SU-DHL-6 (cell line): ENCODE results near the gene ARHGEF38.

Experiments used
- H2AFZ ChIP-seq: fragments of 200-600 bp; sonication (generic); 2 replicates; pipeline ENCODE4 v1.6.1; 2014; ENCODE audit warnings: low read depth, mild to moderate bottlenecking, moderate library complexity, mixed read lengths, antibody characterized with exemption, low read length; ENCODE audit not compliant: severe bottlenecking
- H3F3A ChIP-seq: fragments of 200-600 bp; shearing (Covaris generic); 2 replicates; pipeline ENCODE4 v1.6.0; 2016; ENCODE audit warnings: antibody characterized with exemption, mild to moderate bottlenecking; ENCODE audit not compliant: insufficient read depth
- H3K27ac ChIP-seq: fragments of 200-600 bp; sonication (generic); 2 replicates; pipeline ENCODE4 v1.5.1; 2016; ENCODE audit warnings: low read depth, mild to moderate bottlenecking, low read length, moderate library complexity, mixed read lengths
- H3K27me3 ChIP-seq: fragments of 200-600 bp; sonication (generic), shearing (Covaris generic); 2 replicates; pipeline ENCODE4 v1.6.0; 2014; ENCODE audit warnings: mild to moderate bottlenecking, low read length
- H3K36me3 ChIP-seq: fragments of 200-600 bp; sonication (generic); 2 replicates; pipeline ENCODE4 v1.6.1; 2014; ENCODE audit warnings: mild to moderate bottlenecking, low read length, mixed read lengths
- H3K4me2 ChIP-seq: fragments of 300-600, 200-600 bp; shearing (Covaris generic), sonication (generic); 2 replicates; pipeline ENCODE4 v1.6.0; 2014; ENCODE audit warnings: low read length, low read depth, mild to moderate bottlenecking; ENCODE audit not compliant: poor library complexity, severe bottlenecking
- H3K4me3 ChIP-seq: fragments of 200-600 bp; sonication (generic); 2 replicates; pipeline ENCODE4 v1.5.1; 2014; ENCODE audit warnings: antibody characterized with exemption, low read length, mild to moderate bottlenecking, mixed read lengths; ENCODE audit not compliant: insufficient read depth, poor library complexity, severe bottlenecking
- H3K79me2 ChIP-seq: fragments of 200-600 bp; sonication (generic); 2 replicates; pipeline ENCODE4 v1.6.1; 2014; ENCODE audit warnings: mild to moderate bottlenecking, low read length, moderate library complexity; ENCODE audit not compliant: insufficient read depth
- H3K9ac ChIP-seq: fragments of 200-600 bp; sonication (generic); 2 replicates; pipeline ENCODE4 v1.7.0; 2014; ENCODE audit warnings: mild to moderate bottlenecking, low read length
- H3K9me2 ChIP-seq: fragments of 200-600 bp; sonication (generic); replicated peaks from 2 replicates; pipeline ENCODE4 v1.6.1; 2014; ENCODE audit warnings: low read length; ENCODE audit not compliant: insufficient read depth
- H3K9me3 ChIP-seq: fragments of 200-600 bp; sonication (generic); 2 replicates; pipeline ENCODE4 v1.6.1; 2014; ENCODE audit warnings: low read length, mixed read lengths; ENCODE audit not compliant: insufficient read depth
- H4K20me1 ChIP-seq: fragments of 200-600 bp; sonication (generic); 2 replicates; pipeline ENCODE4 v1.6.1; 2014; ENCODE audit warnings: low read depth, mild to moderate bottlenecking, antibody characterized with exemption, low read length, moderate library complexity, mixed read lengths
- EZH2phosphoT487 ChIP-seq: fragments of 200-600 bp; sonication (generic), shearing (Covaris generic); conservative IDR thresholded peaks from 2 replicates; pipeline ENCODE4 v1.6.1; 2018; ENCODE audit warnings: mild to moderate bottlenecking, antibody characterized with exemption, low read length, moderate library complexity, mixed read lengths
- TF ChIP-seq, protein P1 (sequence below): fragments of 200-600 bp; sonication (generic); IDR thresholded peaks from one replicate; pipeline ENCODE4 v1.5.1; 2017; ENCODE audit warnings: antibody characterized with exemption, mild to moderate bottlenecking, low read length, moderate library complexity; ENCODE audit not compliant: insufficient read depth, poor library complexity, severe bottlenecking

ARHGEF38 gene

DNA sequence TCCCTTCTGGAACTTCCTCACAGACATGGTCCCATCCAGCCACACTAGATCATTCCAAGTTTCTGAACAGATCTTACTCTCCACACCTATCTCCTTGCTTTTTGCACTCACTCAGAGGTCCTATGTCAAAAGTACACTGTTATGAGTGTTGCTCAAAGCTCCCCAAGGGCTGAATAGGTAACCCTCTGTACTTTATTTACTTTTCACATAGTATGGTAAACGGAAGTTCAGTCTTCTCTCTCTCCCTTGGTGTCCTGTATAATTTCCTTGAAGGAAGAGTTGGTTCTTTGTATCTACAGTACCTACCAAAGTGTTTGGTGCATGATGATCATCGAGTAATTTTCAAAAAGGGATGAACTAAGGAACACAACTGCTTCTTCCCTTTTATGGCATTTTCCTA, 74.4 kb downstream of the ARHGEF38 start:
- no peaks in the 10 kb centered on the region for H3F3A ChIP-seq
- no peak overlapping the region for H3K9ac ChIP-seq
- H3K4me2 ChIP-seq, result no peak overlapping the region
- H3K79me2 ChIP-seq, result no peaks in the 10 kb centered on the region
- H3K36me3 ChIP-seq, result no peaks in the 10 kb centered on the region
- TF ChIP-seq, protein P1, sequence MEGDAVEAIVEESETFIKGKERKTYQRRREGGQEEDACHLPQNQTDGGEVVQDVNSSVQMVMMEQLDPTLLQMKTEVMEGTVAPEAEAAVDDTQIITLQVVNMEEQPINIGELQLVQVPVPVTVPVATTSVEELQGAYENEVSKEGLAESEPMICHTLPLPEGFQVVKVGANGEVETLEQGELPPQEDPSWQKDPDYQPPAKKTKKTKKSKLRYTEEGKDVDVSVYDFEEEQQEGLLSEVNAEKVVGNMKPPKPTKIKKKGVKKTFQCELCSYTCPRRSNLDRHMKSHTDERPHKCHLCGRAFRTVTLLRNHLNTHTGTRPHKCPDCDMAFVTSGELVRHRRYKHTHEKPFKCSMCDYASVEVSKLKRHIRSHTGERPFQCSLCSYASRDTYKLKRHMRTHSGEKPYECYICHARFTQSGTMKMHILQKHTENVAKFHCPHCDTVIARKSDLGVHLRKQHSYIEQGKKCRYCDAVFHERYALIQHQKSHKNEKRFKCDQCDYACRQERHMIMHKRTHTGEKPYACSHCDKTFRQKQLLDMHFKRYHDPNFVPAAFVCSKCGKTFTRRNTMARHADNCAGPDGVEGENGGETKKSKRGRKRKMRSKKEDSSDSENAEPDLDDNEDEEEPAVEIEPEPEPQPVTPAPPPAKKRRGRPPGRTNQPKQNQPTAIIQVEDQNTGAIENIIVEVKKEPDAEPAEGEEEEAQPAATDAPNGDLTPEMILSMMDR, result no peak
- no peak for TF ChIP-seq EZH2phosphoT487
- H3K9me2 ChIP-seq, result no peaks in the 10 kb centered on the region
- H3K27me3 ChIP-seq, result no peaks in the 10 kb centered on the region
- no peak overlapping the region for H3K4me3 ChIP-seq
- no peaks in the 10 kb centered on the region for H4K20me1 ChIP-seq
- H2AFZ ChIP-seq, result no peak overlapping the region
- H3K9me3 ChIP-seq, result no peaks in the 10 kb centered on the region
- H3K27ac ChIP-seq, result no peak overlapping the region

DNA sequence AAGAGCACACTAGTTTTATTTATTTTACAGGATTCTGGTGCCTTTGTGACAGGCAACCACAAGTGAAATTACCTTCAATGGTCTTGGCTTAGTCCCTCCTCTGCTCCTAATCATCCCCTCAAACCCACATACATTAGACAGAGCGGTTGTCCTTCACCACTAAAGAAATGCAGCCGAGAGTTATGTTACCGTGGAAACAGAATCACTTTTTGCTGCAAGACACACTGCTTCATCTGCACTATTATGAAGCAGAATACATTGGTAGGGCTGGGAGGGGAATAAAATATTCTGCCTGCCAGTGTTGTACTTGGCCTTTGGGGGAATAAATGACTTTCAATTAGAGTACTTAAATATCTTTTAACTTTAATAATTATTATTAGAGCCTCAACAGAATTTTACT, 75.2 kb downstream of the ARHGEF38 start:
- no peak overlapping the region for H3K4me2 ChIP-seq
- no peaks in the 10 kb centered on the region for H3K27me3 ChIP-seq
- TF ChIP-seq, protein P1, result no peak
- TF ChIP-seq EZH2phosphoT487, result no peak
- H3K79me2 ChIP-seq, result no peaks in the 10 kb centered on the region
- H3K9me3 ChIP-seq, result no peaks in the 10 kb centered on the region
- H3K9ac ChIP-seq, result no peak overlapping the region
- H3K9me2 ChIP-seq, result no peaks in the 10 kb centered on the region
- H3F3A ChIP-seq, result no peaks in the 10 kb centered on the region
- no peaks in the 10 kb centered on the region for H4K20me1 ChIP-seq
- H3K27ac ChIP-seq, result no peak overlapping the region
- no peaks in the 10 kb centered on the region for H3K36me3 ChIP-seq
- H2AFZ ChIP-seq, result no peak overlapping the region
- H3K4me3 ChIP-seq, result no peak overlapping the region

DNA sequence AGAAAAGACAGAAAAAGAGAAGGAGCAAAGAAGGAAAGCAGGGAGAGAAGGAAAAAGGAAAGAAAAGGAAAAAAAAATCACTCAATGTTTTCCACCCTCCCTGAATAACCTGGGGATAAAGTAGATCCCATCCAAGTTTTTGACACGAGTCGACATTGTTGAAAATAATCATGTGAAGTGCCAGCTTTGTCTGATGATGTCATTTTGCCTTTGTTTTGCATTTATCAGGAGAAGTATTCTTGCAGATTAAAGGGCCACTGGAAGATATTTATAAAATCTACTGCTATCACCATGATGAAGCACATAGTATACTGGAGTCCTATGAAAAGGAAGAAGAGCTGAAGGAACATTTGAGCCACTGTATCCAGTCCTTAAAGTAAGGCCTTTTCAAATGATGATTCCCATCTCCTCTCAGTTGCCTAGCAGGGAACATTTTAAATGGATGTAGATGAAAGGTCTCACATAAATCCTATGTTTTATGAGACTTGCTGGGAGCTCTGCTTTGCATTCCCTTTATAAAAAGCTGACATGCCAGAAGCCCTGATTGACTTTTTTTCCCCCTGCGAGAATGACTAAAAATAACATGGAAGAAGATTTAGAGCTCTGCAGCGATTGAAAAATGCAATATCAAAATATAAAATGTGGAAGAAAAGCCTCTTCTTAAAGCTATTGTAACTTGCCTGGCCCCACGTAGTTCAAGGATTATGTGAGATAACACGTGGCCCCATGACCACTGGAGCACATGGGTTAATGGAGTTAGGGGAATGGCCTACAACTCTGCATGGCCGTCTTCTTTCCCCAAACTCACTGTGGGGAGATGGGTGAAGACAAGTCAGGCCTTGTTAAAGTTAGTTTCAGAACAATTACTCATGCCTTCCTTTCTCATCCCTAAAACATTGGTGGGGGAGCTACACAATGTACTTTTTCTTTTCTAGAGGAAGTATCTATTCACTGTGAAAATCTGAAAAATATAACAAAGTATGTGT, 78.5 kb downstream of the ARHGEF38 start:
- Histone ChIP-seq H3K9ac (no peak overlapping the region), H3K27me3 (no peaks in the 10 kb centered on the region), H3K4me3 (no peak overlapping the region), H3K36me3 (no peaks in the 10 kb centered on the region), H4K20me1 (no peaks in the 10 kb centered on the region), H3K27ac (no peak overlapping the region), H3K9me3 (no peaks in the 10 kb centered on the region), H2AFZ (no peak overlapping the region), H3K9me2 (no peaks in the 10 kb centered on the region), H3F3A (no peaks in the 10 kb centered on the region), H3K79me2 (no peaks in the 10 kb centered on the region), H3K4me2 (no peak overlapping the region)
- TF ChIP-seq, protein P1, result no peak
- no peak for TF ChIP-seq EZH2phosphoT487
